PFSK-1 (cell line): Measurements from ENCODE around the gene ZSCAN18.

Source experiments
- FOXP2 ChIP-seq: optimal IDR thresholded peaks from 2 replicates; pipeline ENCODE3; 2011; ENCODE audit warnings: borderline replicate concordance, control low read depth, inconsistent platforms; ENCODE audit not compliant: insufficient read depth; ENCODE audit errors: extremely low read length, extremely low read depth
- POLR2AphosphoS5 ChIP-seq: IDR thresholded peaks from 2 replicates; pipeline ENCODE4 v1.6.1; 2012; ENCODE audit warnings: low read depth, mild to moderate bottlenecking, control low read depth, low read length, moderate library complexity
- SIN3A ChIP-seq: IDR thresholded peaks from 2 replicates; pipeline ENCODE4 v1.6.1; 2012; ENCODE audit warnings: mild to moderate bottlenecking, low read length, moderate library complexity, borderline replicate concordance; ENCODE audit not compliant: insufficient read depth
- TAF1 ChIP-seq: IDR thresholded peaks from 2 replicates; pipeline ENCODE4 v1.6.1; 2012; ENCODE audit warnings: low read length, control low read depth, borderline replicate concordance; ENCODE audit not compliant: insufficient read depth
- TF ChIP-seq, protein P1 (sequence below), 2 experiments: IDR thresholded peaks; 2 replicates each; pipeline versions ENCODE4 v1.6.1 to v1.8.0; 2011 to 2012; ENCODE audit warnings: low read depth in 2 of 2, low read length in 2 of 2, control low read depth in 1 of 2, inconsistent platforms in 1 of 2, mild to moderate bottlenecking in 1 of 2, moderate library complexity in 1 of 2; ENCODE audit not compliant: insufficient read depth in 1 of 2

The ZSCAN18 gene

DNA sequence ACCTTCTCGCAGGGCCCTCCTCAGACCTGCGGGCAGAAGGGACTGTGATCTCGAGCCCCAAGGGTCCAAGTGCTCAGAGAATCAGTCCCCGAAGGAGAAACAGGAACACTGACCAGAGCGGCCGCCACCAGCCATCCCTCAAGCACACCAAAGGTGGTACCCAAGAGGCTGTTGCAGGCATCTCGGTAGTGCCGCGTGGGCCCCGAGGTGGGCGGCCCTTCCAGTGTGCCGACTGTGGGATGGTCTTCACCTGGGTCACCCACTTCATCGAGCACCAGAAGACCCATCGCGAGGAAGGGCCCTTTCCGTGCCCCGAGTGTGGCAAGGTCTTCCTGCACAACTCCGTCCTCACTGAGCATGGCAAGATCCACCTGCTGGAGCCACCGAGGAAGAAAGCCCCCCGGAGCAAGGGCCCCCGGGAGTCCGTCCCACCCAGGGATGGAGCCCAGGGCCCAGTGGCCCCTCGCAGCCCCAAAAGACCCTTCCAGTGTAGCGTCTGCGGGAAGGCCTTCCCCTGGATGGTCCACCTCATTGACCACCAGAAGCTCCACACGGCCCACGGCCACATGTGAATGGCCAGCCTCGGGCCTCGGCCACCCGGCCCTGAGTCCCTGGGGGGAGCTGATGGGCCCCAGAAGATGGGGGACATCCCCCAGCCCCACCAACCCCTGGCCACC is 44.4 kb downstream of the ZSCAN18 start:
- no peak for TF ChIP-seq FOXP2
- TF ChIP-seq POLR2AphosphoS5 = no peak
- TF ChIP-seq SIN3A = no peak
- TF ChIP-seq, protein P1, sequence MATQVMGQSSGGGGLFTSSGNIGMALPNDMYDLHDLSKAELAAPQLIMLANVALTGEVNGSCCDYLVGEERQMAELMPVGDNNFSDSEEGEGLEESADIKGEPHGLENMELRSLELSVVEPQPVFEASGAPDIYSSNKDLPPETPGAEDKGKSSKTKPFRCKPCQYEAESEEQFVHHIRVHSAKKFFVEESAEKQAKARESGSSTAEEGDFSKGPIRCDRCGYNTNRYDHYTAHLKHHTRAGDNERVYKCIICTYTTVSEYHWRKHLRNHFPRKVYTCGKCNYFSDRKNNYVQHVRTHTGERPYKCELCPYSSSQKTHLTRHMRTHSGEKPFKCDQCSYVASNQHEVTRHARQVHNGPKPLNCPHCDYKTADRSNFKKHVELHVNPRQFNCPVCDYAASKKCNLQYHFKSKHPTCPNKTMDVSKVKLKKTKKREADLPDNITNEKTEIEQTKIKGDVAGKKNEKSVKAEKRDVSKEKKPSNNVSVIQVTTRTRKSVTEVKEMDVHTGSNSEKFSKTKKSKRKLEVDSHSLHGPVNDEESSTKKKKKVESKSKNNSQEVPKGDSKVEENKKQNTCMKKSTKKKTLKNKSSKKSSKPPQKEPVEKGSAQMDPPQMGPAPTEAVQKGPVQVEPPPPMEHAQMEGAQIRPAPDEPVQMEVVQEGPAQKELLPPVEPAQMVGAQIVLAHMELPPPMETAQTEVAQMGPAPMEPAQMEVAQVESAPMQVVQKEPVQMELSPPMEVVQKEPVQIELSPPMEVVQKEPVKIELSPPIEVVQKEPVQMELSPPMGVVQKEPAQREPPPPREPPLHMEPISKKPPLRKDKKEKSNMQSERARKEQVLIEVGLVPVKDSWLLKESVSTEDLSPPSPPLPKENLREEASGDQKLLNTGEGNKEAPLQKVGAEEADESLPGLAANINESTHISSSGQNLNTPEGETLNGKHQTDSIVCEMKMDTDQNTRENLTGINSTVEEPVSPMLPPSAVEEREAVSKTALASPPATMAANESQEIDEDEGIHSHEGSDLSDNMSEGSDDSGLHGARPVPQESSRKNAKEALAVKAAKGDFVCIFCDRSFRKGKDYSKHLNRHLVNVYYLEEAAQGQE (IDR thresholded peaks at IDR 0.05; ENCODE audit: insufficient read depth in 1 of 2, low read depth in 2 of 2, low read length in 2 of 2) = no peak
- no peak for TF ChIP-seq TAF1

DNA sequence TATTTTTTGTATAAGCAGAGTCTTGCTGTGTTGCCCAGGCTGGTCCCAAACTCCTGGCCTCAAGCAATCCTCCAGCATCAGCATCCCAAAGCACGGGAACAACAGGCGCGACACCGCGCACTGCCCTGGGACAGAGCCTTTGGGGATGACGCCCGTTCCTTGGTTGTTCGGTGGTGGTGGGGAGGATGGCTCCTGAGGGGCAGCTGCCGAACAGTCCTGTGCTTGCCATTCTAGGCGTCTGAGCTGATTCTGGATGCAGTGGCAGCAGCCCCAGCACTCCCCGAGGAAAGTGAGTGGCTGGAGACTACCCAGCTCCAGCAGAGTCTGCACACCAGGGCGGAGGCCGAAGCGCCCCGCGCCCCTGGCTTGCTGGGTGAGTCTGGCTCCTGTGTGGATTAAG is 45.8 kb downstream of the ZSCAN18 start:
- TF ChIP-seq POLR2AphosphoS5 (no peak), SIN3A (no peak), TAF1 (no peak), FOXP2 (no peak)
- TF ChIP-seq, protein P1 (IDR thresholded peaks at IDR 0.05; ENCODE audit: insufficient read depth in 1 of 2, low read depth in 2 of 2, low read length in 2 of 2) = no peak

DNA sequence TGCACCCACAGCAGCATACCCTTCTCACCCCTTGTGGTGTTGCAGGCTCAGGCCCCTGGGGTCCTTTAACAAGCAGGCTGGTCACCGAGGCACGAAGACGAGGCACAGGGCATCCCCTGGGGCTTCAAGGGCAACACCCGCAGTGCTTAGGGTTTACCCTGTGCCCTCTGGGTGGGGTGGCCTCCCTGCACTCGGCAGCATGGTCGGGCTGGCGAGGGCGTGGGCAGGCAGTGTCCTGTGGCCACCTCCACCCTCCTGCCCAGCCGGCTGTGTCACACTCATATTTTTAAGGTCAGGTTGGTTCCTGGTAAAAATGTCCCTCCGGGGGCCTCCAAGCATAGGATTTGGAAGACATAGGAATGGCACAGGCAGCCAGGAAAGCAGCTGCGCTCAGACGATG is 50.4 kb downstream of the ZSCAN18 start:
- TF ChIP-seq, protein P1 (IDR thresholded peaks at IDR 0.05; ENCODE audit: insufficient read depth in 1 of 2, low read depth in 2 of 2, low read length in 2 of 2) = no peak
- TF ChIP-seq FOXP2 (no peak), POLR2AphosphoS5 (no peak), TAF1 (no peak), SIN3A (no peak)

DNA sequence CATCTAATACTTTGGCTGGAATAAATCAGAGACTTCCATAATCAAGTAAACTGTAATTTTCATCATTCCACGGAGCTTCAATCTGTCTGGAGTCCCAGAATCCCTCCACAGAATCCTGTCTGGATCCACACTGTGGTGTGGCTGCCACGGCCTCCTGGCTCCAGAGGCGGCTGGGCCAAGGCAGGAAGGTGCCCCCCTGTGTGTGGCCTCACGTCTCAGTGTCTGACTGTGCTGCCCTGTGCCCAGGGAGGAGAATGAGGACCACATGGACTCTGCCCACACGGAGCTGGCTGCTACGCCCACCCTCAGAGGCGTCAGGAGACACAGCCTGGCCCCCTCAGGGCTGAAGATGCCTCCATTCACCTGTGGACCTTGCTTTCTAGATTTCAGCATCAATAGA is 51.2 kb downstream of the ZSCAN18 start:
- no peak for TF ChIP-seq TAF1
- TF ChIP-seq, protein P1 (IDR thresholded peaks at IDR 0.05; ENCODE audit: insufficient read depth in 1 of 2, low read depth in 2 of 2, low read length in 2 of 2) = no peak
- no peak for TF ChIP-seq POLR2AphosphoS5

DNA sequence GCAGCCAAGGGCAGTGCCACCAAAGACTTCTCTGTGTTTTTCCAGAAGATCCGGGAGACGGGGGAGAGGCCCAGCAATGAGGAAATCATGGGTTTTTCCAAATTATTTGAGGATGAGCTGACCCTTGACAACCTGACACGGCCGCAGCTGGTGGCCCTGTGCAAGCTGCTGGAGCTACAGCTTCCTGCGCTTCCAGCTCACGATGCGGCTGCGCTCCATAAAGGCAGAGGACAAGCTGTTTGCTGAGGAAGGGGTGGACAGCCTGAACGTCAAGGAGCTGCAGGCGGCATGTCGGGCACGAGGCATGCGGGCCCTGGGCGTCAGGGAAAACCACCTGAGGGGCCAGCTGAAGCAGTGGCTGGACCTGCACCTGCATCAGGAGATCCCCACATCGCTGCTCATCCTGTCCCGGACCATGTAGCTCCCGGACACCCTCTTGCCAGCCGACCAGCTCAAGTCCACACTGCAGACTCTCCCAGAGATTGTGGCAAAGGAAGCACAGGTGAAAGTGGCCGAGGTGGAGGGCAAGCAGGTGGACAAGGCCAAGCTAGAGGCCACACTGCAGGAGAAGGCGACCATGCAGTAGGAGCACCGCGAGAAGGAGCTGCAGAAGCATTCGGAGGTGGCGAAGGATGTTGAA is 52.5 kb downstream of the ZSCAN18 start:
- TF ChIP-seq SIN3A (no peak), FOXP2 (no peak), TAF1 (no peak), POLR2AphosphoS5 (no peak)
- TF ChIP-seq, protein P1 (IDR thresholded peaks at IDR 0.05; ENCODE audit: insufficient read depth in 1 of 2, low read depth in 2 of 2, low read length in 2 of 2) = no peak
